G401 (cell line): ENCODE measurements around the gene TMEM253. TPM values are rescaled to one million over a fixed set of nuclear protein-coding genes. Genes with fewer than 3 reads are reported as not detected.

Experiments
- DNase-seq: peaks from one replicate; pipeline ENCODE4 v3.0.0-alpha.2; 2015; ENCODE audit warnings: low spot score
- in situ Hi-C: cut with HindIII; loops from 2 replicates; pipeline ENCODE4 v1.10.0; 2016; ENCODE audit warnings: low sequenced_read_pairs, mixed read lengths
- total RNA-seq: library from RNA; depleted of rRNA; stranded (reverse); fragments of >200 nt; shearing (Covaris generic); gene quantifications from 2 replicates; pipeline ENCODE4 v1.2.3, GENCODE V29; 2014

TMEM253 gene
- total RNA-seq, 1 experiment from 2014 or later: not detected

DNA sequence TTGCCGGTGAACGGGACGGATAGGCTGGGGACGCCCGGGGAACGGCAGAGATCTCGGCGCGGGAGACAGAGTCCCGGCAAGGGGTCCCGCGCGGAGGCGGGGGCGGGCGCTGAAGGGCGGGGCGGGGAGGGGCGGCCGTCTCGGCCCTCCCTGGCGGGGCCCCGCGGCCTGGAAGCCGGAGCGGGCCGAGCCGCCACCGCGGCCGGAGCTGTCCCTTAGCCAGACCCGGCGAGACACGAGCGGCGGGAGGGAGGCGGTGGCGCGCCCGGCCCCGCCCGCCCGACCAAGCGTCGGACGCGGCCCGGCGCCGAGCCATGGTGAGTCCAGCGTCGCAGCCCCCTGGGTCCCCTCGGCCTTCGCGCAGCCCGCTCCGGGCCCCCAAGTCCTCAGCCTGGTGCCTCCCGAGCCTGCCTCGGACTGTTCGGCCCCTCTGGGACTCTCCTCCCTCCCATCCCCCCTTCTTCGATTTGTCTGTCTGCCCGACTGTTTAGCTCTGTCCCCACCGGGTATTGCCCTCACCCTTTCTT lies 30.7 kb upstream of the TMEM253 start, which contains the start of gene ARHGEF40:
ARHGEF40 (plus strand) TSS at position 222 of the 527 bp plus-strand sequence; CDS start at position 315, 93 bp downstream.
- peak; percentile 79 for DNase-seq
- in situ Hi-C loops: no loop called here

- DNase-seq: peak; percentile 51
- in situ Hi-C loops: no loop called here
Observed at GRCh38 chr14:21070610-21071224, 30.1 kb upstream of the TMEM253 start.

DNA sequence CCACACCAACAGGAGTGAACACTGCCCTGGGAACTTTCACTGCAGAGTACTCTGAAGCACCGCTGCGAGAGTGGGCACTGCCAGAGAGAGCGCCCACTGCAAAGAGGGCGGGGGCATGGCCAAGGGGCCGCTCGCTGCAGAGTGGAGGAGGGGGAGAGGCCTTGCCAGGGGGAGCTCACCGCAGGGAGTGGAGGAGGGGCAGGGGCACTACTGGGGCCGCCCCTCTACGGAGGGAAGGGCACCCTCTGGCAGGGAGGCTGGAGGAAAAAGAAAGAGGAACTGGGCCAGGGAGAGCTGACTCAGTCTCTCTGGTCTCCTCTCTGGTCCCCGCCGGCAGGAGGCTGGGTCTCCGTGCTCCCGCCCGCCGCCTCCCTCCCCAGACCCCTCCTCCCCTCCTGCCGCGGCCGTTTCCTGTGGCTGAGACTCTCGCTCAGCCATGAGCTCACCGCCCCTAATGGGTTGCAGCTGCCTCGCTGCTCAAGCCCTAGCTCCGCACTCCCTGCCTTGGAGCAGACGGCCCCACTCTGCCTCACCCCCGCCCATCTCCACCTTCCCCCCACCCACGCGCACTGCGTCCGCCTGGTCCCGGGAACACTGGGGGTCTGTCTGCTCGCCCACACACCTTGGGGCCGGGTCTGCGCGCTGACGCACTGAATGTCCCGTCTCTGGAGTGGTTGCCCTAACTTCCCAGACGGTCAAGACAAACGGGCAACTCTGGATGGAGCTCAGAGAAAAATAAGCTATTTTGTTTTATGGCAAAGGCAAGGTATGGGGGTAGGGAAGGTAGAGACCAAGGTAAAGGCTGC lies 29.4 kb upstream of the TMEM253 start:
- in situ Hi-C loops: no loop called here
- peak; percentile 59 for DNase-seq

DNA sequence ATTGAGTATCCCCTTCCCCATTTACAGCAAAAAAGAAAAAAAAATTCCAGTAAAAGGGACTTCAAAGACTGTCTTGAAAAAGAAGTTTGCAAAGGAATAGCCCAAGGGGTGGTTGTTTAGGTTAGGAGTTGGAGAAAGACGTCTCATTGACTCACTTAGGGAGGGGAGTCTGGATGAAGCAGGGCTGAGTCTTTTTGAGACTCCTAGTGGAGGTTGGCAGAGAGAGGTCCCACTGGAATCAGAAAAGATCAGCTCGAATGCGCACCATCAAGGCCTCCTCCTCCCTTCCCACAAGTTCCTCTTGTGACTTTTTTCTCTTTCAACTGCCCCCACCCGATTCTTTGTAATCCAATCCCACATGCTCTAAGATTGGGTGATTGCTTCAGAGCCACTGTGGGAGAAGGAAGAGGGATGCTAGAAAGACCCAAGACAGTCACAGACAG lies 28.8 kb upstream of the TMEM253 start:
- peak; percentile 20 for DNase-seq
- in situ Hi-C loops: no loop called here

DNA sequence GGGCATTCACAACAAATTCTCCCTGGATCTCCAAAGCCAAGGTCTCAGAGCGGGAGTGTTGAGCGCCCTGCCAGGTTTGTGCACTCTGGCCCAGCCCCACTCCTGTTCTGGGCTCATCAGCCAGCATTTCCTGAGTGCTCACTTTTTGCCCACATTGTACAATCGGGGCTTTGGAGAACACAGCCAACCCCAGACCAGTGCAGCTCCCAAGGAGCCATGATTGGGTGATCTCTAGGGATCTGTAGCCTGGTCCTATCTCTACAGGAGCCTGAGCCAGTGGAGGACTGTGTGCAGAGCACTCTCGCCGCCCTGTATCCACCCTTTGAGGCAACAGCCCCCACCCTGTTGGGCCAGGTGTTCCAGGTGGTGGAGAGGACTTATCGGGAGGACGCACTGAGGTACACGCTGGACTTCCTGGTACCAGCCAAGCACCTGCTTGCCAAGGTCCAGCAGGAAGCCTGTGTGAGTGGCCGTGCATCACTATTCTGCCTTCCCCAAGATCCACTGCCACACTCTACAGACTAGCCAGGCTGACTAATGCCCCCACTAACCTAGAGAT lies 28.0 kb upstream of the TMEM253 start:
- peak; percentile 28 for DNase-seq
- in situ Hi-C loops: no loop called here

GRCh38 chr14:21073921-21074320 lies 26.9 kb upstream of the TMEM253 start:
- in situ Hi-C loops: no loop called here
- DNase-seq: no peak

DNA sequence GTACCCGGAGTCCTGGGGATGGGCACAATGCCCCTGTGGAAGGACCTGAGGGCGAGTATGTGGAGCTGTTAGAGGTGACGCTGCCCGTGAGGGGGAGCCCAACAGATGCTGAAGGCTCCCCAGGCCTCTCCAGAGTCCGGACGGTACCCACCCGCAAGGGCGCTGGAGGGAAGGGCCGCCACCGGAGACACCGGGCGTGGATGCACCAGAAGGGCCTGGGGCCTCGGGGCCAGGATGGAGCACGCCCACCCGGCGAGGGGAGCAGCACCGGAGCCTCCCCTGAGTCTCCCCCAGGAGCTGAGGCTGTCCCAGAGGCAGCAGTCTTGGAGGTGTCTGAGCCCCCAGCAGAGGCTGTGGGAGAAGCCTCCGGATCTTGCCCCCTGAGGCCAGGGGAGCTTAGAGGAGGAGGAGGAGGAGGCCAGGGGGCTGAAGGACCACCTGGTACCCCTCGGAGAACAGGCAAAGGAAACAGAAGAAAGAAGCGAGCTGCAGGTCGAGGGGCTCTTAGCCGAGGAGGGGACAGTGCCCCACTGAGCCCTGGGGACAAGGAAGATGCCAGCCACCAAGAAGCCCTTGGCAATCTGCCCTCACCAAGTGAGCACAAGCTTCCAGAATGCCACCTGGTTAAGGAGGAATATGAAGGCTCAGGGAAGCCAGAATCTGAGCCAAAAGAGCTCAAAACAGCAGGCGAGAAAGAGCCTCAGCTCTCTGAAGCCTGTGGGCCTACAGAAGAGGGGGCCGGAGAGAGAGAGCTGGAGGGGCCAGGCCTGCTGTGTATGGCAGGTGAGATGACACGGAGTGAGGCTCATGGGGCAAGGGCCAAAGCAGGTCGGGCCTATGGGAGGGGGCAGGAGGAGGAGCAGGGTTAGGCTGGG lies 26.2 kb upstream of the TMEM253 start:
- DNase-seq: peak; percentile 78
- in situ Hi-C loops: no loop called here

- in situ Hi-C loops: no loop called here
- no peak for DNase-seq
Observed at GRCh38 chr14:21075719-21076437, 25.0 kb upstream of the TMEM253 start.

DNA sequence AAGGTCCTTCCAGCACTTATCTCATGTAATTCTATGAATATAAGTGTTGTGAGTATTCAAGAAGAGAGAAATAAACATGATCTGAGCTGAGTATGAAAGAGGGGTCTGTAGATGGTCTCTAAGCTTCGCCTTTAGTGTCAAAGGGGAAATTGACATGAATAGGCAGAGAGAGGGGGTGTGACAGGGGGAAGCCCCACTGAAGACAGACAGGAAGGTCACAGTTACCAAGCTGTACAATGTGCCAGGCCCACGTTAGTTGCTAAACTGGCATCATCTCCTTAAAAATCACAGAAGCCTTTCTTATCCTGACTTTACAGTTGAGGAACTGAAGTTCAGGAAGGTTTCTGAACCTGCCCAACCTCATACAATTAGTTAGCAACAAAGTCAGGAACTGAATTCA lies 23.2 kb upstream of the TMEM253 start:
- in situ Hi-C loops: no loop called here
- no peak for DNase-seq

DNA sequence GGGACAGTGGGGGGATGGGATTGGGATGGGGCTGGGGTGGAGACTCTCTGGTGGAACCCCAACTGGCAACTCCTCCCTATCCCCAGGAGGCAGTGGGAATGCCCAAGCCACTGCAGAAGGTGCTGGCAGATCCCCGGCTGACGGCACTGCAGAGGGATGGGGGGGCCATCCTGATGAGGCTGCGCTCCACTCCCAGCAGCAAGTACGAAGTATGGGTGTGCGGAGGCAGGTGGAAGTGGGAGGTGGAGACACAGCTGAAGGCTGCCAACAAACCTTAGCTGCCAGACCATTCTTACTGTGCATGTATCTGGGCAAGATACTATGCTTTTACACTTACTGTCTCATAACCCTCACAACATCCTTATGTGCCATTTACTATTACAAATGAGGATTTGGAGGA lies 22.6 kb upstream of the TMEM253 start:
- DNase-seq: no peak
- in situ Hi-C loops: no loop called here

- no peak for DNase-seq
- in situ Hi-C loops: no loop called here
Observed at GRCh38 chr14:21078726-21079125, 22.1 kb upstream of the TMEM253 start.

DNA sequence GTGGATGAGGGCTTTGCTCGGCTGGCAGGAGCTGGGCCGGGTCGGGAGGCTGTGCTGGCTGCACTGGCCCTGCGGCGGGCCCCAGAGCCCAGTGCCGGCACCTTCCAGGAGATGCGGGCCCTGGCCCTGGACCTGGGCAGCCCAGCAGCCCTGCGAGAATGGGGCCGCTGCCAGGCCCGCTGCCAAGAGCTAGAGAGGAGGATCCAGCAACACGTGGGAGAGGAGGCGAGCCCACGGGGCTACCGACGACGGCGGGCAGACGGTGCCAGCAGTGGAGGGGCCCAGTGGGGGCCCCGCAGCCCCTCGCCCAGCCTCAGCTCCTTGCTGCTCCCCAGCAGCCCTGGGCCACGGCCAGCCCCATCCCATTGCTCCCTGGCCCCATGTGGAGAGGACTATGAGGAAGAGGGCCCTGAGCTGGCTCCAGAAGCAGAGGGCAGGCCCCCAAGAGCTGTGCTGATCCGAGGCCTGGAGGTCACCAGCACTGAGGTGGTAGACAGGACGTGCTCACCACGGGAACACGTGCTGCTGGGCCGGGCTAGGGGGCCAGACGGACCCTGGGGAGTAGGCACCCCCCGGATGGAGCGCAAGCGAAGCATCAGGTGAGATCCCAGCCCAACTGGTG lies 19.2 kb upstream of the TMEM253 start:
- no peak for DNase-seq

GRCh38 chr14:21083565-21084325 lies 17.1 kb upstream of the TMEM253 start:
- DNase-seq: no peak
- in situ Hi-C loops: no loop called here

More for the DNA sequence above, 19.2 kb upstream of the TMEM253 start:
- in situ Hi-C loops: no loop called here

DNA sequence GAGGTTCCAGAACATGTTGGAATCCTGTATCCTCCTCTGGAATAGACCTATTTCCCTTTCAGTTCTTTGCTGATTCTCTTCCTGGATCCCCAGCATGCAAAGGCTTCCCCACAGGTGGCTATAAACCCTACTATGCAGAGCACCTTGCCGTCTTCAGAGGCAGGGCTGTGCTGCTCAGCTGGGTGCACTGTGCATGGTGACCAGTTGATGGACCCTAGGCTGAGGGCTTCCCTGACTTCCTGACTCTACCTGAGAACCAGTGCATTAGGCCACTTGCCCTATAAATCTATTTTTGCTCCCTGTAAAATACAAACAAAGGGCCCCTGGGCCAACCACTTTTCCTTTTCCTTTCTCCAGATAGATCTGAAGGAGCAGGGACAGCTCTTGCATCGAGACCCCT lies 16.5 kb upstream of the TMEM253 start:
- in situ Hi-C loops: no loop called here
- no peak for DNase-seq

GRCh38 chr14:21084998-21085853 lies 15.6 kb upstream of the TMEM253 start:
- in situ Hi-C loops: no loop called here
- no peak for DNase-seq

DNA sequence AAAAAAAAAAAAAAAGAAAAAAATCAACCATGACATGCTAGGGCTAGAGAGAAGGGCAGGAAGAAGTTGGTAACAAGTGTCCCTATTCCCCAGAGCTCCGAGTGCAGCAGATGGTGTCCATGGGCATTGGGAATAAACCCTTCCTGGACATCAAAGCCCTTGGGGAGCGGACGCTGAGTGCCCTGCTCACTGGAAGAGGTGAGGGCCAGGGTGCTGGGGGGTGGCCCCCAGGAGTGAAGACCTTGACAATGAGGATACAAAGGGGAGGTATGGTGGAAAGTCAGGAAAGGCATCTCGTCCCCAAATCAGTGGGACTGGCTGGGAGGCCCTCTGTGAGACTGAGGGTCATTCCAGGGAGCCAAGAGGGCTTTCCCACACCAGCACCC lies 14.0 kb upstream of the TMEM253 start:
- no peak for DNase-seq
- in situ Hi-C loops: no loop called here
